Hepatocyte (in vitro differentiated cells): Measurements from ENCODE around the gene KLHL18. TPM values are rescaled to one million over a fixed set of nuclear protein-coding genes. Genes with fewer than 3 reads are reported as not detected.

Experiments
- DNase-seq: peaks from one replicate; pipeline ENCODE4 v3.0.0-alpha.2; 2016; ENCODE audit warnings: low spot score
- H2AFZ ChIP-seq: fragments of 200-600 bp; sonication (generic); 2 replicates; pipeline ENCODE4 v1.6.0; 2016; ENCODE audit warnings: antibody characterized with exemption, mild to moderate bottlenecking
- H3K27ac ChIP-seq: fragments of 200-600 bp; sonication (generic); 2 replicates; pipeline ENCODE4 v1.5.1; 2016; ENCODE audit warnings: mild to moderate bottlenecking
- H3K27me3 ChIP-seq: fragments of 200-600 bp; sonication (generic); 2 replicates; pipeline ENCODE4 v1.6.1; 2016
- H3K36me3 ChIP-seq: fragments of 200-600 bp; sonication (generic); replicated peaks from 2 replicates; pipeline ENCODE4 v1.5.1; 2016; ENCODE audit warnings: low read depth; ENCODE audit not compliant: insufficient read depth
- H3K4me1 ChIP-seq: fragments of 200-600 bp; sonication (generic); 2 replicates; pipeline ENCODE4 v1.5.1; 2016; ENCODE audit warnings: mild to moderate bottlenecking, moderate library complexity; ENCODE audit not compliant: insufficient read depth
- H3K4me2 ChIP-seq: fragments of 200-600 bp; sonication (generic); 2 replicates; pipeline ENCODE4 v1.6.0; 2016
- H3K4me3 ChIP-seq: fragments of 200-600 bp; sonication (generic); 2 replicates; pipeline ENCODE4 v1.5.1; 2016; ENCODE audit warnings: mild to moderate bottlenecking
- H3K79me2 ChIP-seq: fragments of 200-600 bp; sonication (generic); 2 replicates; pipeline ENCODE4 v1.6.0; 2017; ENCODE audit warnings: mild to moderate bottlenecking
- H3K9me2 ChIP-seq: fragments of 200-600 bp; sonication (generic); replicated peaks from 2 replicates; pipeline ENCODE4 v1.6.0; 2017; ENCODE audit warnings: mild to moderate bottlenecking; ENCODE audit not compliant: insufficient read depth
- H3K9me3 ChIP-seq: fragments of 200-600 bp; sonication (generic); 2 replicates; pipeline ENCODE4 v1.5.1; 2016; ENCODE audit warnings: low read depth, mild to moderate bottlenecking
- H4K20me1 ChIP-seq: fragments of 200-600 bp; sonication (generic); 2 replicates; pipeline ENCODE4 v1.6.0; 2016; ENCODE audit warnings: mild to moderate bottlenecking; ENCODE audit not compliant: insufficient read depth, poor library complexity, severe bottlenecking
- EZH2 ChIP-seq: fragments of 200-600 bp; sonication (generic); IDR thresholded peaks from 2 replicates; pipeline ENCODE4 v1.6.1; 2016; ENCODE audit warnings: antibody characterized with exemption, mild to moderate bottlenecking, borderline replicate concordance
- EZH2phosphoT487 ChIP-seq: fragments of 200-600 bp; sonication (generic); IDR thresholded peaks from one replicate; pipeline ENCODE4 v1.6.1; 2018; ENCODE audit warnings: antibody characterized with exemption, mild to moderate bottlenecking, low read depth, moderate library complexity; ENCODE audit not compliant: unreplicated experiment, severe bottlenecking
- WGBS: methylation state at CpG from one replicate; pipeline ENCODE4 v1.1.6; 2016; ENCODE audit warnings: low lambda C conversion rate; ENCODE audit errors: missing lambda C conversion rate; 5-methylcytosine and 5-hydroxymethylcytosine counted together
- polyA plus RNA-seq: library from polyadenylated mRNA; unstranded; fragments of >200 nt; fragmentation: Nextera tagmentation; extraction: Ambion mirVana; gene quantifications from 2 replicates; pipeline ENCODE4 v1.2.1, GENCODE V29; 2016
- total RNA-seq: library from RNA; depleted of rRNA; stranded (reverse); fragments of >200 nt; gene quantifications from 2 replicates; pipeline ENCODE4 v1.2.3, GENCODE V29; 2014
- TF ChIP-seq, protein P1 (sequence below): fragments of 200-600 bp; sonication (generic); IDR thresholded peaks from 2 replicates; pipeline ENCODE4 v1.5.1; 2016; ENCODE audit warnings: antibody characterized with exemption, mild to moderate bottlenecking; ENCODE audit not compliant: poor library complexity

Gene KLHL18
- total and polyA plus RNA-seq, 2 experiments from 2014 or later, result 11.6 to 13.6 TPM

DNA sequence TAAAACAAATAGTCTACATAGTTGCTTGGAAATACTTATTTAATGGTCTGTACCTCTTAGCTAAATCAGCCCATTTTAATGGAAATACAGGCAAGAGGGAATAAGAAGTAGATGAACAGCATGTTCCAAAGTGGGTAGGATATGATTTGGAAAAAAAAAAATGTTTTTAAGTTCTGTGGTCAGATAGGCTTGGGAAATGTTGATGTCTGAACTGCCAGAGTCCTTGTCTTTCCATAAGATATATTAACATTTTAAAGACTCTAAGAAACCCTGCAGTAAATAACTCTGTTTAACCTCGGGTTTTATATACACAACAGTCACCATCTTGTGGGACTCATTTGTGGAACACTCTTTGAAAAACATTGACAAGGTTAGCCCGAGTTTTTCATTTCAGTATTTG lies 58.1 kb downstream of the KLHL18 start:
- WGBS, result 81% methylated on average over 2 of the region's 2 CpGs
- Histone ChIP-seq H3K4me1 (no peaks in the 10 kb centered on the region), H4K20me1 (no peaks in the 10 kb centered on the region), H3K79me2 (no peaks in the 10 kb centered on the region), H3K27ac (no peak overlapping the region), H3K36me3 (no peaks in the 10 kb centered on the region), H3K9me2 (no peaks in the 10 kb centered on the region), H2AFZ (no peak overlapping the region), H3K27me3 (no peaks in the 10 kb centered on the region), H3K4me2 (no peak overlapping the region), H3K9me3 (no peaks in the 10 kb centered on the region), H3K4me3 (no peak overlapping the region)
- no peak for TF ChIP-seq EZH2
- TF ChIP-seq EZH2phosphoT487, result no peak
- TF ChIP-seq, protein P1, sequence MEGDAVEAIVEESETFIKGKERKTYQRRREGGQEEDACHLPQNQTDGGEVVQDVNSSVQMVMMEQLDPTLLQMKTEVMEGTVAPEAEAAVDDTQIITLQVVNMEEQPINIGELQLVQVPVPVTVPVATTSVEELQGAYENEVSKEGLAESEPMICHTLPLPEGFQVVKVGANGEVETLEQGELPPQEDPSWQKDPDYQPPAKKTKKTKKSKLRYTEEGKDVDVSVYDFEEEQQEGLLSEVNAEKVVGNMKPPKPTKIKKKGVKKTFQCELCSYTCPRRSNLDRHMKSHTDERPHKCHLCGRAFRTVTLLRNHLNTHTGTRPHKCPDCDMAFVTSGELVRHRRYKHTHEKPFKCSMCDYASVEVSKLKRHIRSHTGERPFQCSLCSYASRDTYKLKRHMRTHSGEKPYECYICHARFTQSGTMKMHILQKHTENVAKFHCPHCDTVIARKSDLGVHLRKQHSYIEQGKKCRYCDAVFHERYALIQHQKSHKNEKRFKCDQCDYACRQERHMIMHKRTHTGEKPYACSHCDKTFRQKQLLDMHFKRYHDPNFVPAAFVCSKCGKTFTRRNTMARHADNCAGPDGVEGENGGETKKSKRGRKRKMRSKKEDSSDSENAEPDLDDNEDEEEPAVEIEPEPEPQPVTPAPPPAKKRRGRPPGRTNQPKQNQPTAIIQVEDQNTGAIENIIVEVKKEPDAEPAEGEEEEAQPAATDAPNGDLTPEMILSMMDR, result no peak
- no peak for DNase-seq

DNA sequence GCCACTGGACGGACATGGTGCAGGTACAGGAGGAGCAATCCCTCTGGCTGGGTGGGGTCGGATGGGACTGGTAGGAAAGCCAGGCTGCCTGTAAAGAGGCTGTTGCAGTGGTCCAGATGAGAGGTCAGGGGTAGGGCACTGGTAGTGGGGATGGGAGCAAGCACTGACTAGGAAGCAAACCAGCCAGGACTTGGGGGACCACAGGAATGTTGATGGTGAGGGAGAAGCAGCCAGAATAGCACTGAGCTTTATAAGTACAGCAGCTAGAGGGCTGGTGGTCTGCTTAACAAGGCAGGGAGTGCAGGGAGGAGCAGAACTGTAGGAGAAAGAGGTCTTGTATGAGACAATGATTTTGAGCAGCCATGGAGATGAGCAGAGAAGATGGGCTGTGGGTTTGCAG lies 59.4 kb downstream of the KLHL18 start:
- H3K27me3 ChIP-seq, result no peaks in the 10 kb centered on the region
- H3K4me3 ChIP-seq, result no peak overlapping the region
- TF ChIP-seq EZH2 (no peak), EZH2phosphoT487 (no peak)
- TF ChIP-seq, protein P1, result no peak
- no peaks in the 10 kb centered on the region for H3K9me2 ChIP-seq
- no peak for DNase-seq
- H3K9me3 ChIP-seq, result no peaks in the 10 kb centered on the region
- H3K36me3 ChIP-seq, result no peaks in the 10 kb centered on the region
- no peaks in the 10 kb centered on the region for H3K4me1 ChIP-seq
- 95% methylated on average over 2 of the region's 2 CpGs for WGBS
- no peak overlapping the region for H3K4me2 ChIP-seq
- no peak overlapping the region for H2AFZ ChIP-seq
- no peaks in the 10 kb centered on the region for H4K20me1 ChIP-seq
- H3K79me2 ChIP-seq, result no peaks in the 10 kb centered on the region
- no peak overlapping the region for H3K27ac ChIP-seq

DNA sequence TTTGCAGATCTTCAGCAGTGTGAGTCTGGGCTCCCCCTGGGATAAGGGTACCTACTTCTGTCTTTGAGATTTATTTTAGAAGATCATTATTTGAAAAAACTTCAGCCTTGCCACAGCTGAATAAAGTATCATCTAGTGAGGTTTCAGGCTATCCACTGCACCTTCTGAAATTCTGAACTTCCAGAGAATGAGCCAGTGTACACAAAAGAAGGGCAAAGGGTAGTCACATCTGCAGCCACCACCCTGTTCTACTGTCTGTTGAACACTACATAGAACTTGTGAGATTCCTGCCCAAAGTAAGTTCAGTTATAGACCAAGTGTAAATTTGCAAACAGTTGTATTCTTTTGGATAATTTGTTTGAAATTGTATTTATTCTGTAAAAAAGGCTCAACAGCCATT lies 60.1 kb downstream of the KLHL18 start:
- H3K4me3 ChIP-seq, result no peak overlapping the region
- no peak overlapping the region for H3K4me2 ChIP-seq
- H3K4me1 ChIP-seq, result no peaks in the 10 kb centered on the region
- H3K9me3 ChIP-seq, result no peaks in the 10 kb centered on the region
- TF ChIP-seq EZH2phosphoT487 (no peak), EZH2 (no peak)
- DNase-seq, result no peak
- H2AFZ ChIP-seq, result no peak overlapping the region
- no peaks in the 10 kb centered on the region for H3K36me3 ChIP-seq
- H3K27me3 ChIP-seq, result no peaks in the 10 kb centered on the region
- no peaks in the 10 kb centered on the region for H4K20me1 ChIP-seq
- H3K9me2 ChIP-seq, result no peaks in the 10 kb centered on the region
- H3K27ac ChIP-seq, result no peak overlapping the region
- no peaks in the 10 kb centered on the region for H3K79me2 ChIP-seq

DNA sequence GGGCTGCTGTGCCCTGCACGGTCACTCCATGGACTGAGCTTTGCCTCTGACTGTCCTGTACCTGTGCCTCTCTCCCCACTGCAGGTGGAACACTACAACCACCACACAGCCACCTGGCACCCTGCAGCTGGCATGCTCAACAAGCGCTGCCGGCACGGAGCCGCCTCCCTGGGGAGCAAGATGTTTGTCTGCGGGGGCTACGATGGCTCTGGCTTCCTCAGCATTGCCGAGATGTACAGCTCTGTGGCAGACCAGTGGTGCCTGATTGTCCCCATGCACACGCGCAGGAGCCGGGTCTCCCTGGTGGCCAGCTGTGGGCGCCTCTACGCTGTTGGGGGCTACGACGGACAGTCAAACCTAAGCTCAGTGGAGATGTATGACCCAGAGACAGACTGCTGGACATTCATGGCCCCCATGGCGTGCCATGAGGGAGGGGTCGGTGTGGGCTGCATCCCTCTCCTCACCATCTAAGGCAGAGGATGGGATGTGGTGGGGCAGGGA lies 60.8 kb downstream of the KLHL18 start:
- Histone ChIP-seq H3K4me1 (no peaks in the 10 kb centered on the region), H4K20me1 (no peaks in the 10 kb centered on the region), H3K9me3 (no peaks in the 10 kb centered on the region), H3K36me3 (no peaks in the 10 kb centered on the region), H3K4me3 (no peak overlapping the region), H3K79me2 (no peaks in the 10 kb centered on the region), H3K9me2 (no peaks in the 10 kb centered on the region), H2AFZ (no peak overlapping the region), H3K27me3 (no peaks in the 10 kb centered on the region), H3K27ac (no peak overlapping the region), H3K4me2 (no peak overlapping the region)
- no peak for TF ChIP-seq EZH2
- TF ChIP-seq, protein P1, result no peak
- no peak for DNase-seq
- 97% methylated on average over 16 of the region's 17 CpGs for WGBS
